GM19463 (cell line): ENCODE results near the gene CDK1.

ENCODE experiments used
- ATAC-seq: cut with Tn5 transposase; IDR thresholded peaks from one replicate; pipeline ENCODE4 v1.9.1; 2021; ENCODE audit warnings: mild to moderate bottlenecking, moderate library complexity; ENCODE audit not compliant: unreplicated experiment

The CDK1 gene

GRCh38 chr10:60777696-60778213 is 523 bp upstream of the CDK1 start:
- ATAC-seq: peak; percentile 6

DNA sequence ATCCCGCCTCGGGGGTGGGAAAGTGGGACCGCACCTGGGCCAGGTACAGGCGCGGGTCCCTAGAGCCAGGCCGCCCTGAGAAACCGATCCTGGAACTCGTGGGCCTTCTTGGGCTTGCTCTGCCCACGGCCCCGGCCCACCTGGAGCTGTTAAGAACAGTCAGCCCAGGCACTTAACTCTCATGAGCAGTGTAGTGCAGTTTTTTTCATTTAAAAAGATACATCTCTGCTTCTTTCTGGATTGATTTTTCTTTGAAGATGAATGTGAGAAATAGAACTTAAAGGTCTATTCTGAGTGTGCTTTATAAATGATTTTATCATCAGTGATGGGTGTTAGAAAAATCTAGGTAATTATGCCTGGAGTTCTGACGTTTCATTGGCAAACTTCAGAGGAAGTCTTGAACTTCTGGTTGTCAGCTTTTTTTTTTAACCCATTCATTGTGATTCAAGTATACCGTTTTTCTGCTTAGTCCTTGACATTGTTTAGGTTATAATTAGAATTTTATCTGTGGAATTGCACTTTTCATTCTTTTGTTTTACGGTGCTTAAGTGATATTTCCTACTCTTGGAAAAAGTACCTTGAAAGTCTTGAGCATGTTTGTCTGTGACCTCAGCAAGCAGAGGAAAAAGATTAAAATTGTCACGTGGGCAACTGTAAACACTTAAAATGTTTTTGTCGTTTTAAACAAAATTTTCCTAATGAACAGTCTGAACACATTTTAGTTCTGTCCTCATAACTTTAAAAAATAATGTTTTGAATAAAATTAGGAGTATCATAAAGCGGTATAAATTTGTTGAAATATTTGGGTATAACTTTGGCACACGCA is 906 bp downstream of the CDK1 start:
- peak; percentile 7 for ATAC-seq

GRCh38 chr10:60781661-60782060 is 3.4 kb downstream of the CDK1 start:
- ATAC-seq: no peak

DNA sequence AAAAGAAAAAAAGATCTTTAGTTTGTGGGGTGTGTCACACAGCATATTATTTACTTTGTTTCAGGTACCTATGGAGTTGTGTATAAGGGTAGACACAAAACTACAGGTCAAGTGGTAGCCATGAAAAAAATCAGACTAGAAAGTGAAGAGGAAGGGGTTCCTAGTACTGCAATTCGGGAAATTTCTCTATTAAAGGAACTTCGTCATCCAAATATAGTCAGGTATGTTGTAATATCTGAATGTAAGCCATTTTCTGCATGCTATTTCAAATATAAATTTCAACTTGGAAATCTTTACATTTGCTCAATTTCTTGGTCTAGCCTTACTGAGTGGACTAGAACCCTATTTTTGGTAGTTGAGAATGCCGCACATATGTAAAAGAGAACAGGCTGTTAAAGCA is 6.4 kb downstream of the CDK1 start:
- no peak for ATAC-seq

- no peak for ATAC-seq
Measured at GRCh38 chr10:60788544-60788943, 10.3 kb downstream of the CDK1 start.

DNA sequence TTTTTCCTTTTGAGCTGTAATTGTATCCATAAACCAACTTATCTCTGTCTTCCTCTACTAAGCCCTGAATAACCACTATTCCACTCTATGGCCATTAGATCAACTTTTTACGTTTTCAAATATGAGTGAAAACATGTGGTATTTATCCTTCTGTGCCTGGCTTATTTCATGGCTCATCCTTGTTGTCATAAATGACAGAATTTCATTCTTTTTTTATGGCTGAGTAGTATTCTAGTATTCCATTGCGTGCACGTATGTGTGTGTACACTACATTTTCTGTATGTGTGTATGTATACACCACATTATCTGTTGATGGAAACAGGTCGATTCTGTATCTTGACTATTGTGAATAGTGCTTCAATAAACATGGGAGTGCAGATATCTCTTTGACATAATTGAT is 11.1 kb downstream of the CDK1 start:
- no peak for ATAC-seq

GRCh38 chr10:60794953-60795352 is 16.7 kb downstream of the CDK1 start:
- no peak for ATAC-seq

DNA sequence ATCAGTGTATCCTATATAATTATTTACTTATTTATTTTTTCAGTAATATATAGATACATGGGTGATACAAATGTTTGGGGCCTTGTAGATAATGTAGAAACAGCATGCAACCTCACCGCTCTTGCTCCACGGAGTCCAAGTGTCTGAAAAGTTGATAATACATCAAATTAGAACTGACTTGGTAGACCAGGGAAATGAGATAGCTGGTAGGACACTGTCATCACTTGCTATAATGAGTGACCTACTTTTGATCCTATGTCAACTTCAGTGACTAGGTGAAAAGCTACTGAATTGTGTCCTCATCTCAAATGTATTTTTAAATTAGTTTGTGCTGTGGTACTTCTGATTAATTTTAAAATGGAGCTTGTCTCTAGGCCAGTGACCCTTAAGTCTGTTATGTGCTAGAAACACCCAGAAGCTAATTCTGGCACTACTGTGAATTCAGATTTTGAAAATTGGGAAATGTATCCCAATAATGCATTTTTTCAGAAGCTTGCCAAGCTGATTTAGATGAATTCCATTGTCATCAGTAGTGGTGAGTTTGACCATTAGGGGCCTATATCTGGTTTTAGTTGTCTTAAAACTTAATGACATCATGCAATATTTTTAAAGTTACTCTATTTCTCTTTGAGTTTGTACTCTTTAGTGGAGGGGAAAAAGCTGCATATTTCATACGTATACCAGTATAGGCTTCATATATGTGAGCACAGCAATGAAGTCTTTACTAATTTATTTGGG is 17.4 kb downstream of the CDK1 start:
- ATAC-seq: no peak

DNA sequence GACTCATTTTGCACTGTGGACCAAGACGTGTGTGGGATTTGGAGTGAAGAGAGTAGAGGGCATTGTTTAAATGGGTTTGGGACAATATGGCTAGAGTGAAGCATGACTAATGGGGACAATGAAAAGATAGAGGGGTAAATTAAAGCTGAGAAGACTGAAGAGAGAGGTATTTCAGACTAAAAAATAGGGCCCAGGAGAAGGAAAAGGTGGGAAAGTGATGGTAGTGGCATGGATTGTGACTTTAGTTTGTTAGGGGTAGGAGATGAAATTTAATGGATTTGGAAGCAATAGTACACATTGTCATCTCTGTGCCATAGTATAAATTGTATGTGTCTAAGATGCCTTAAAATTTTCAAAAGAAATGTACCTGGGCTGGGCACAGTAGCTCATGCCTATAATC is 18.2 kb downstream of the CDK1 start:
- ATAC-seq: no peak

DNA sequence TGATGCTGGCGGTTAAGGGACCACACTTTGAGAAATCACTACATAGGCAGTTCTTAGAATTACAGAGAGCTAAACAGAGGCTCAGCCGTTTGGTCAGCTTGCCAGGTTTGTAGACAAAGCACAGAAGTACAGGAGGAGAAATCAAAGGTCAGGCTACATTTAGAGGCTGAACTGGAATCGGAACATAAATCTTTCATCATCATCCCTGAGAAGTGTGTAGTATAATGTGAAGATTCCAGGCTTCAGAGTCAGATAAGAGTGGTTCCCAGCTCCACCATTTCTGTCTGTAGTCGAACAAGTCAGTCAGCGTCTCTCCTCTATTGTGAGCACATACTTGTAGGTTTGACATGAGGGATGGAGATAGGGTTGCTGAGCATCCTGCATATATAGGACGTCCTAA is 18.9 kb downstream of the CDK1 start:
- ATAC-seq: no peak

- no peak for ATAC-seq
Measured at GRCh38 chr10:60798031-60798430, 19.8 kb downstream of the CDK1 start.

- no peak for ATAC-seq
Measured at GRCh38 chr10:60798870-60799269, 20.6 kb downstream of the CDK1 start.

DNA sequence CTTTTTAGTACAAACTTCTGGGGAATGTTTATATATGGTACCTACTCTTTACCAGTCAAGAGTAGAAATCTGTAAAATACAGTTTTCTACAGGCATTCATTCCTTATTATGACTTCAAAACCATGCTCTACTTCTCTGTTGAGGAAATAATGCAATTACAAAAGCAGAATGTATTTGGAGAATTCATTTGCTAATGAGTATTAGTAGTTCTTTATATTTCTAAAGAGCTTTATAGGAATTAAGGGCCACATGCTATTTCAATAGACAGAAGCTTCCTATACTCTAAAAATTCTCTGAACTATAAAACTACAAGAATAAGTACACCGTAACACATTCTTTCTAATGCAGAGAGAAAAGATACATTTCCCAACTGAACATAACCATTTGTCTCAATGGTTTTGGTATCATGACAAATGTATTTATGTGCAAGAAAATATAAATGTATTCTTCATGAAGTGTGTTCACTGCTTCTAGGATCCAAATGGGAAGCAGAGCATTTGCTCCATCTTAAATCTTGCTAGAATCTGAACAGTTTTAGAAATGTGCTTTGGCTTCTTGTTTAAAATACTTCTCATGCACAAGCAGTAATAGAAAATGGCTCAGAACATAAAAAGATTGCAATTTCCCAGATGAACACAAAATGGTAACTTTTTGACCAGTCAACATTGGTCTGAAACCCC is 21.8 kb downstream of the CDK1 start:
- no peak for ATAC-seq

DNA sequence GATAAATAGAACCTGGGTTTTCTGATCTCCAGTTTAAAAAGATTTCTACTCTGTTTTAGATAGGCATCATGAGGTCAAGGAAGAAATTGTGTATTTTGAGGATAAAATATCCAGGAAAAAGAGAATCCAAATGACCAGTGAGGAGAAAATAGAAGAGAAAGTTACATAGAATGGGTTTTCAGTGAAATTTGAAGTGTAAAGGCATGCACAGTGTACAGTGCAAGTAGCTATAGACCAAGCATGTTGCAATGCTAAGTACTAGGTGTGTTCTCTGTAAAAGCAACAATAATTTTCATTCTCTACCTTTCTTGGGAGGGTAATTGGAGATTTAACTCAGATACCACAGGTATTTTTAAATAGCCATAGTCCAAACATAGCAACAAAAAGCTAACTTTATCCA is 22.6 kb downstream of the CDK1 start:
- ATAC-seq: no peak

GRCh38 chr10:60801522-60801921 is 23.2 kb downstream of the CDK1 start:
- ATAC-seq: no peak

- ATAC-seq: no peak
Measured at GRCh38 chr10:60803433-60803832, 25.2 kb downstream of the CDK1 start.

DNA sequence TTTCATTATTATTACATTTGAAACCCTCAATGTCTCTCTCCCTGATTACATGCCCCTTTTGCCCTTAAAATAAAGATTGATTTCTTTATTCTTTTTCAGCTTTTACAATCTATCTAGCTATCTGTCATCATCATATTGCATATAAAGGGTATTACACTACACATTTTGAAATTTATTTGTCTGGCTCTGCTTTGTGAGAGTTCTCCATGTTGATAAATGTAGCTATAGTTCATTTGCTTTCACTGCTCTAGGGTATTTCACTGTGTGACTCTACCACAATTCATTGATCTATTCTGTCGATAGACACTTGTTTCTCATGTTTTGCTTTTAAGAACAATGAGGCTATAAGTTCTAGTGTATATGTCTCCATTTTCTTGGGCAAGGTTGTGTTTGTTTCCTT is 25.6 kb downstream of the CDK1 start:
- no peak for ATAC-seq

DNA sequence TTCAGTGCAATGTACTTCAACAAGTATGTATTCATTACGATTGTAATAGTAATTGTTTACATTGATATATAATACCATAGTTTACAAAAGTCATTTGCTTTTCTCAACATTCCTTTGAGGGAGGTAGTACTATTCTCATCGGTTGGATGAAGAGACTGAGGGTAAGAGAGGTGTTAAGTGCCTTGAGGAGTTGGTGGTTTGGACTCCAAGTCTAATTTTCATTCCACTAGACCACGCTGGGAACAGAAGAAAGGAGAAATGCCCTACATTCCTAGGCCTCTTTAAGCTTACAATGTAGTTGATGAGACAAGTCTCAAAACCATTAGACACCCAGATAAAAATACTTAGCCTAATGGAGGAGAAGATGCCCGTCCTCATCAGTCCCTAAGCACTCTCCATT is 28.6 kb downstream of the CDK1 start:
- ATAC-seq: no peak

GRCh38 chr10:60807499-60807898 is 29.2 kb downstream of the CDK1 start:
- no peak for ATAC-seq

DNA sequence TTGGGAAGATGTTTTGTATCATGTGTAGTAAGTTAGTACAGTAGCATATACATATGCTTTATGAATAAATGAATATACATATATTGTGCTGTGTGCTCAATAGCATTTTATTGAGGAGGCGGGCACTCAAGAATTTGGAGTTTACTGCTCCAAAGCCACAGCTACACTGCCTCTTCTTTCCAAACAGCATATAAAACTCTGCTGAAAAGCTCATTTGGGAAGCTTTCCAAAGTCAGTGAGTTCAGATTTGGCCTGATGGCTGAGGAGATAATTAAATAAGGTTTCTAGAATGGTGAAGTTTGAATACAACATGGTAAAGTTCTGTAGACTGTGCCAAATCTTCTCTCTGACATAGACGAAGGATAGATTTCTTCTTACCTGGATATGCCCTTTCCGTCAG is 29.8 kb downstream of the CDK1 start:
- ATAC-seq: no peak

- no peak for ATAC-seq
Measured at GRCh38 chr10:60809157-60809556, 30.9 kb downstream of the CDK1 start.
